ENCODE data around the gene RMDN3.

The RMDN3 gene

GRCh38 chr15:40722354-40722753 is 32.7 kb downstream of the RMDN3 start:
- no peak for TF ChIP-seq CTCF (conservative IDR thresholded peaks at IDR 0.05; ENCODE audit: low read depth, low read length)
- Histone ChIP-seq H3K36me3 (ENCODE audit: insufficient read depth) (no peaks in the 10 kb centered on the region; the same call in 1 of the 2 replicates), H3K27ac (no peak overlapping the region; the same call in 1 of the 2 replicates), H4K20me1 (ENCODE audit: insufficient read depth) (no peaks in the 10 kb centered on the region), H3K4me1 (ENCODE audit: low read depth, poor library complexity, severe bottlenecking) (peaks cover 38% of the 10 kb centered on the region), H3K79me2 (ENCODE audit: insufficient read depth, low read depth) (no peaks in the 10 kb centered on the region), H3K4me2 (no peak overlapping the region), H3K27me3 (ENCODE audit: insufficient read depth, low read depth) (no peaks in the 10 kb centered on the region), H3K9ac (no peak overlapping the region), H3K4me3 (IDR thresholded peaks at IDR 0.05; ENCODE audit: insufficient read depth, low read depth, low read length) (no peak overlapping the region), H2AFZ (ENCODE audit: low read depth) (no peak overlapping the region)

- TF ChIP-seq CTCF (conservative IDR thresholded peaks at IDR 0.05; ENCODE audit: low read depth, low read length), result no peak
- Histone ChIP-seq H3K4me3 (IDR thresholded peaks at IDR 0.05; ENCODE audit: insufficient read depth, low read depth, low read length) (no peak overlapping the region), H4K20me1 (ENCODE audit: insufficient read depth) (no peaks in the 10 kb centered on the region), H3K9ac (no peak overlapping the region), H3K4me1 (ENCODE audit: low read depth, poor library complexity, severe bottlenecking) (peaks cover 38% of the 10 kb centered on the region), H3K27me3 (ENCODE audit: insufficient read depth, low read depth) (no peaks in the 10 kb centered on the region), H3K27ac (no peak overlapping the region; the same call in 1 of the 2 replicates), H3K36me3 (ENCODE audit: insufficient read depth) (no peaks in the 10 kb centered on the region; the same call in 1 of the 2 replicates), H3K79me2 (ENCODE audit: insufficient read depth, low read depth) (no peaks in the 10 kb centered on the region), H3K4me2 (no peak overlapping the region; the same call in 1 of the 2 replicates), H2AFZ (ENCODE audit: low read depth) (no peak overlapping the region)
Measured at GRCh38 chr15:40721701-40722100, 33.4 kb downstream of the RMDN3 start.

GRCh38 chr15:40716165-40716564 is 38.9 kb downstream of the RMDN3 start:
- Histone ChIP-seq H3K4me2 (no peak overlapping the region), H4K20me1 (ENCODE audit: insufficient read depth) (no peaks in the 10 kb centered on the region), H3K79me2 (ENCODE audit: insufficient read depth, low read depth) (no peaks in the 10 kb centered on the region), H3K4me3 (IDR thresholded peaks at IDR 0.05; ENCODE audit: insufficient read depth, low read depth, low read length) (no peak overlapping the region), H2AFZ (ENCODE audit: low read depth) (no peak overlapping the region), H3K27me3 (ENCODE audit: insufficient read depth, low read depth) (no peaks in the 10 kb centered on the region), H3K9ac (no peak overlapping the region), H3K36me3 (ENCODE audit: insufficient read depth) (no peaks in the 10 kb centered on the region; the same call in 1 of the 2 replicates), H3K4me1 (ENCODE audit: low read depth, poor library complexity, severe bottlenecking) (peaks cover 10% of the 10 kb centered on the region), H3K27ac (no peak overlapping the region)
- TF ChIP-seq CTCF (conservative IDR thresholded peaks at IDR 0.05; ENCODE audit: low read depth, low read length), result no peak

GRCh38 chr15:40714144-40714543 is 40.9 kb downstream of the RMDN3 start:
- no peak overlapping the region for H3K27ac ChIP-seq
- no peaks in the 10 kb centered on the region for H3K79me2 ChIP-seq (ENCODE audit: insufficient read depth, low read depth)
- no peaks in the 10 kb centered on the region for H4K20me1 ChIP-seq (ENCODE audit: insufficient read depth)
- no peak overlapping the region for H3K9ac ChIP-seq
- no peaks in the 10 kb centered on the region for H3K4me1 ChIP-seq (ENCODE audit: low read depth, poor library complexity, severe bottlenecking)
- no peak overlapping the region for H3K4me3 ChIP-seq (IDR thresholded peaks at IDR 0.05; ENCODE audit: insufficient read depth, low read depth, low read length)
- no peak overlapping the region for H2AFZ ChIP-seq (ENCODE audit: low read depth)
- no peak overlapping the region for H3K4me2 ChIP-seq
- no peaks in the 10 kb centered on the region for H3K27me3 ChIP-seq (ENCODE audit: insufficient read depth, low read depth)
- TF ChIP-seq CTCF (conservative IDR thresholded peaks at IDR 0.05; ENCODE audit: low read depth, low read length), result no peak
- H3K36me3 ChIP-seq (ENCODE audit: insufficient read depth), result peaks cover 4% of the 10 kb centered on the region; the same call in 1 of the 2 replicates
